ENCODE measurements around the gene PI4KA.
"Not testable (repeated sequence)": the region's sequence is repeated elsewhere in the genome, so short reads cannot be mapped to it uniquely, and the experiment has no call there.

DNA sequence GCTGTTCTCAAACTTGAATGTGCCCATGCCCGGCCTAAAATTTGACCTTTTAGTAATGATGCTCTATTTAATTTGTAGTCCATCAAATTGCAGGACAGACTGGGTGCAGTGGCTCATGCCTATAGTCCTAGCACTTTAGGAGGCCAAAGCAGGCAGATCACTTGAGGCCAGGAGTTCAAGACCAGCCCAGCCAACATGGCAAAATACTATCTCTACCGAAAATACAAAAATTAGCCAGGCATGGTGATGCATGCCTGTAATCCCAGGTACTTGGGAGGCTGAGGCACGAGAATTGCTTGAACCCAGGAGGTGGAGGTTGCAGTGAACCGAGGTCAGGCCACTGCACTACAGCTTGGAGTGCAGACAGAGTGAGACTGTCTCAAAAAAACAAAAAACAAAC, 33.4 kb downstream of the PI4KA start:
- TF ChIP-seq POLR2A (IDR thresholded peaks at IDR 0.05), result not testable (repeated sequence)
- TF ChIP-seq, protein P1, sequence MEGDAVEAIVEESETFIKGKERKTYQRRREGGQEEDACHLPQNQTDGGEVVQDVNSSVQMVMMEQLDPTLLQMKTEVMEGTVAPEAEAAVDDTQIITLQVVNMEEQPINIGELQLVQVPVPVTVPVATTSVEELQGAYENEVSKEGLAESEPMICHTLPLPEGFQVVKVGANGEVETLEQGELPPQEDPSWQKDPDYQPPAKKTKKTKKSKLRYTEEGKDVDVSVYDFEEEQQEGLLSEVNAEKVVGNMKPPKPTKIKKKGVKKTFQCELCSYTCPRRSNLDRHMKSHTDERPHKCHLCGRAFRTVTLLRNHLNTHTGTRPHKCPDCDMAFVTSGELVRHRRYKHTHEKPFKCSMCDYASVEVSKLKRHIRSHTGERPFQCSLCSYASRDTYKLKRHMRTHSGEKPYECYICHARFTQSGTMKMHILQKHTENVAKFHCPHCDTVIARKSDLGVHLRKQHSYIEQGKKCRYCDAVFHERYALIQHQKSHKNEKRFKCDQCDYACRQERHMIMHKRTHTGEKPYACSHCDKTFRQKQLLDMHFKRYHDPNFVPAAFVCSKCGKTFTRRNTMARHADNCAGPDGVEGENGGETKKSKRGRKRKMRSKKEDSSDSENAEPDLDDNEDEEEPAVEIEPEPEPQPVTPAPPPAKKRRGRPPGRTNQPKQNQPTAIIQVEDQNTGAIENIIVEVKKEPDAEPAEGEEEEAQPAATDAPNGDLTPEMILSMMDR (IDR thresholded peaks at IDR 0.05), result not testable (repeated sequence)
